ENCODE measurements around the gene RFX2.

Gene RFX2

GRCh38 chr19:6062274-6062673 is 48.0 kb downstream of the RFX2 start:
- DNase-seq (ENCODE audit: extremely low spot score): no peak
- TF ChIP-seq TARDBP (IDR thresholded peaks at IDR 0.05) (no peak), SUZ12 (IDR thresholded peaks at IDR 0.05) (no peak), LEF1 (IDR thresholded peaks at IDR 0.05; ENCODE audit: borderline replicate concordance) (no peak), ELF4 (IDR thresholded peaks at IDR 0.05) (no peak), HDGF (IDR thresholded peaks at IDR 0.05; ENCODE audit: borderline replicate concordance) (no peak), SP1 (IDR thresholded peaks at IDR 0.05) (no peak), NFRKB (IDR thresholded peaks at IDR 0.05) (no peak), CTBP1 (IDR thresholded peaks at IDR 0.05; ENCODE audit: borderline replicate concordance) (no peak), L3MBTL2 (conservative IDR thresholded peaks at IDR 0.05) (no peak), ZNF384 (IDR thresholded peaks at IDR 0.05) (no peak), FOXA1 (IDR thresholded peaks at IDR 0.05) (no peak)
- CTCF ChIA-PET: no interaction called here
- POLR2A ChIA-PET: no interaction called here

GRCh38 chr19:6061376-6062130 is 48.7 kb downstream of the RFX2 start:
- no peak for DNase-seq (ENCODE audit: extremely low spot score)
- ChIA-PET CTCF (no interaction called here), POLR2A (no interaction called here)
- TF ChIP-seq BHLHE40 (IDR thresholded peaks at IDR 0.05; ENCODE audit: borderline replicate concordance) (no peak), SUZ12 (IDR thresholded peaks at IDR 0.05) (no peak), FOXM1 (IDR thresholded peaks at IDR 0.05; ENCODE audit: borderline replicate concordance) (no peak), LEF1 (IDR thresholded peaks at IDR 0.05; ENCODE audit: borderline replicate concordance) (no peak), ZNF384 (IDR thresholded peaks at IDR 0.05) (no peak), HDGF (IDR thresholded peaks at IDR 0.05; ENCODE audit: borderline replicate concordance) (no peak), ELF4 (IDR thresholded peaks at IDR 0.05) (no peak), FOXA1 (IDR thresholded peaks at IDR 0.05) (no peak), L3MBTL2 (conservative IDR thresholded peaks at IDR 0.05) (no peak), FOXK2 (IDR thresholded peaks at IDR 0.05) (no peak), TARDBP (IDR thresholded peaks at IDR 0.05) (no peak), CTBP1 (IDR thresholded peaks at IDR 0.05; ENCODE audit: borderline replicate concordance) (no peak), SP1 (IDR thresholded peaks at IDR 0.05) (no peak), NFRKB (IDR thresholded peaks at IDR 0.05) (no peak), ARNT (IDR thresholded peaks at IDR 0.05) (no peak)
- TF ChIP-seq, protein P1, sequence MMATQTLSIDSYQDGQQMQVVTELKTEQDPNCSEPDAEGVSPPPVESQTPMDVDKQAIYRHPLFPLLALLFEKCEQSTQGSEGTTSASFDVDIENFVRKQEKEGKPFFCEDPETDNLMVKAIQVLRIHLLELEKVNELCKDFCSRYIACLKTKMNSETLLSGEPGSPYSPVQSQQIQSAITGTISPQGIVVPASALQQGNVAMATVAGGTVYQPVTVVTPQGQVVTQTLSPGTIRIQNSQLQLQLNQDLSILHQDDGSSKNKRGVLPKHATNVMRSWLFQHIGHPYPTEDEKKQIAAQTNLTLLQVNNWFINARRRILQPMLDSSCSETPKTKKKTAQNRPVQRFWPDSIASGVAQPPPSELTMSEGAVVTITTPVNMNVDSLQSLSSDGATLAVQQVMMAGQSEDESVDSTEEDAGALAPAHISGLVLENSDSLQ (IDR thresholded peaks at IDR 0.05): no peak

DNA sequence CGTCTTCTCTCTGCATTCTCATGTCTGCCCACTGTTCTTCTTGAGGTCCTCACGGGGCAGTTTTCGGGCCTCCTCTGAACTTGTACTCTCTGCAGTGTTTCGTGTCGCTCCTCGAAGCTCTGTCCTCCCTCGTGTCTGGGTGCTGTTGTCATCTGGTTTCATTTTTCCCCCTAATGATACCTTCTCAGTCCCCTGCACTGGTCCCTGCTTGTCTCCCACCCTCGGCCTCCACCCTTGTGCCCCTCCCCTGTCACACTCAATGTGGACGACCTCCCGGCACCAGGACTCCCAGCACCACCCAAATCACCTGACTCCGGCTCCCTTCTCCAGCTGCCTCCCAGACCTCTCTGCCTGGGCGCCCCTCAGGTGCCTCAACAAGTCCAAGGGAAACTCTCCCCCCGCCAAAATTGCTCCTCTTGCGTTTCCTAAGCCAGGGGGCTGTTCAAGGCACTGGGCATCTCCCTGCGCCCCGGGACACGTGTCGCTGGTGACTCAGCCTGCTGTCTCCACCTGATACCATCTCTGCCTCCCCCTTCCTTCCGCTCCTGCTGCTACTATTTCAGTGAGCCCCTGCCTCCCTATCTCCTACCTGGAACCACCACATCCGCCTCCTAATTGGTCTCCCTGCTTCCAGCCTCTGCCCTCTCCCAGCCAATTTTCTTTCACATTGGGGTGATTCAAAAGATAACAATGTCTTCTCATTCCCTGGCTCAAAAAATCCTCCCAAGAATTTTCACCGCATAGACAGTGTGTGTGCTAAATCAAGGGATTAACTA is 49.5 kb downstream of the RFX2 start:
- no peak for TF ChIP-seq SP1 (IDR thresholded peaks at IDR 0.05)
- TF ChIP-seq L3MBTL2 (conservative IDR thresholded peaks at IDR 0.05): no peak
- no peak for TF ChIP-seq ZNF384 (IDR thresholded peaks at IDR 0.05)
- TF ChIP-seq TARDBP (IDR thresholded peaks at IDR 0.05): no peak
- TF ChIP-seq FOXA1 (IDR thresholded peaks at IDR 0.05): no peak
- TF ChIP-seq ARNT (IDR thresholded peaks at IDR 0.05): no peak
- no peak for DNase-seq (ENCODE audit: extremely low spot score)
- ChIA-PET CTCF (no interaction called here), POLR2A (no interaction called here)

GRCh38 chr19:6059988-6060599 is 50.2 kb downstream of the RFX2 start:
- CTCF ChIA-PET: no interaction called here
- POLR2A ChIA-PET: no interaction called here
- no peak for DNase-seq (ENCODE audit: extremely low spot score)
- TF ChIP-seq LEF1 (IDR thresholded peaks at IDR 0.05; ENCODE audit: borderline replicate concordance) (no peak), ELF4 (IDR thresholded peaks at IDR 0.05) (no peak), FOXK2 (IDR thresholded peaks at IDR 0.05) (no peak), BHLHE40 (IDR thresholded peaks at IDR 0.05; ENCODE audit: borderline replicate concordance) (no peak), FOXM1 (IDR thresholded peaks at IDR 0.05; ENCODE audit: borderline replicate concordance) (no peak), SP1 (IDR thresholded peaks at IDR 0.05) (no peak), NFRKB (IDR thresholded peaks at IDR 0.05) (no peak), L3MBTL2 (conservative IDR thresholded peaks at IDR 0.05) (no peak), TARDBP (IDR thresholded peaks at IDR 0.05) (no peak), SUZ12 (IDR thresholded peaks at IDR 0.05) (no peak), HDGF (IDR thresholded peaks at IDR 0.05; ENCODE audit: borderline replicate concordance) (no peak), ARNT (IDR thresholded peaks at IDR 0.05) (no peak), FOXA1 (IDR thresholded peaks at IDR 0.05) (no peak), ZNF384 (IDR thresholded peaks at IDR 0.05) (no peak), CTBP1 (IDR thresholded peaks at IDR 0.05; ENCODE audit: borderline replicate concordance) (no peak)
- TF ChIP-seq, protein P1 (IDR thresholded peaks at IDR 0.05): no peak

DNA sequence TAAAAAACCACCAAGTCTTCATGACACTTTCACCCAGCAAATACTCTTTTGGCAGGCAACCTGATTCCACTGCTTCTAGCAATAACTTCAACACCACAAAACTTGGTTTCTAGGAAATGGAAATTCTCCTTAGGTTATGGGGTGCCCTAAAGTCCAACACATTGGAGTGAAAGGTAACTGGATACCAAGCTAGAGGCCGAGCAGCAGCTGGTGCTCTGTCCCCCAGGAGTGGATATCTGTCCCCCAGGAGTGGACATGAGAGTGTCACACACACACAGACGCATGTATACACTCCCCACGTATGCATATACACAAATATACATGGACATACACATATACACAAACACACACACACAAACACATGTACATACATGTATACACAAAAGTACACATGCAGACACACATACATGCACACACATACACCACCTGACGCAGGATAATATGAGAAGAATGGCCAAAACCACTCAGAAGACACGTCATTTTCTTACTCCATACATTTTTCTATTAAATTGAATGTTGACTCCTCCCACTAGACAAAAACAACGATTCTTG is 50.8 kb downstream of the RFX2 start:
- DNase-seq (ENCODE audit: extremely low spot score): no peak

More for the DNA sequence above, 50.8 kb downstream of the RFX2 start:
- ChIA-PET POLR2A (no interaction called here), CTCF (no interaction called here)
- no peak for TF ChIP-seq TARDBP (IDR thresholded peaks at IDR 0.05)
- TF ChIP-seq SUZ12 (IDR thresholded peaks at IDR 0.05): no peak
- TF ChIP-seq HDGF (IDR thresholded peaks at IDR 0.05; ENCODE audit: borderline replicate concordance): no peak
- TF ChIP-seq FOXK2 (IDR thresholded peaks at IDR 0.05): no peak
- no peak for TF ChIP-seq LEF1 (IDR thresholded peaks at IDR 0.05; ENCODE audit: borderline replicate concordance)
- no peak for TF ChIP-seq SP1 (IDR thresholded peaks at IDR 0.05)
- TF ChIP-seq, protein P1 (IDR thresholded peaks at IDR 0.05): no peak
- no peak for TF ChIP-seq L3MBTL2 (conservative IDR thresholded peaks at IDR 0.05)
- no peak for TF ChIP-seq FOXM1 (IDR thresholded peaks at IDR 0.05; ENCODE audit: borderline replicate concordance)
- no peak for TF ChIP-seq CTBP1 (IDR thresholded peaks at IDR 0.05; ENCODE audit: borderline replicate concordance)
- no peak for TF ChIP-seq ARNT (IDR thresholded peaks at IDR 0.05)
- TF ChIP-seq ZNF384 (IDR thresholded peaks at IDR 0.05): no peak
- no peak for TF ChIP-seq ELF4 (IDR thresholded peaks at IDR 0.05)
- no peak for TF ChIP-seq NFRKB (IDR thresholded peaks at IDR 0.05)
- TF ChIP-seq FOXA1 (IDR thresholded peaks at IDR 0.05): no peak
- no peak for TF ChIP-seq BHLHE40 (IDR thresholded peaks at IDR 0.05; ENCODE audit: borderline replicate concordance)
